HG02870 (cell line): ENCODE measurements around the gene CDSN.
"Not testable (repeated sequence)": the region's sequence is repeated elsewhere in the genome, so short reads cannot be mapped to it uniquely, and the experiment has no call there.

Source experiments
- ATAC-seq: cut with Tn5 transposase; IDR thresholded peaks from one replicate; pipeline ENCODE4 v1.9.1; 2021; ENCODE audit warnings: mild to moderate bottlenecking, moderate library complexity; ENCODE audit not compliant: unreplicated experiment

Gene CDSN

GRCh38 chr6:31090275-31090972, 29.8 kb downstream of the CDSN start:
- ATAC-seq, result no peak

GRCh38 chr6:31087494-31088089, 32.7 kb downstream of the CDSN start:
- ATAC-seq, result peak; percentile 59

- ATAC-seq, result no peak
Observed at GRCh38 chr6:31086788-31087440, 33.3 kb downstream of the CDSN start.

DNA sequence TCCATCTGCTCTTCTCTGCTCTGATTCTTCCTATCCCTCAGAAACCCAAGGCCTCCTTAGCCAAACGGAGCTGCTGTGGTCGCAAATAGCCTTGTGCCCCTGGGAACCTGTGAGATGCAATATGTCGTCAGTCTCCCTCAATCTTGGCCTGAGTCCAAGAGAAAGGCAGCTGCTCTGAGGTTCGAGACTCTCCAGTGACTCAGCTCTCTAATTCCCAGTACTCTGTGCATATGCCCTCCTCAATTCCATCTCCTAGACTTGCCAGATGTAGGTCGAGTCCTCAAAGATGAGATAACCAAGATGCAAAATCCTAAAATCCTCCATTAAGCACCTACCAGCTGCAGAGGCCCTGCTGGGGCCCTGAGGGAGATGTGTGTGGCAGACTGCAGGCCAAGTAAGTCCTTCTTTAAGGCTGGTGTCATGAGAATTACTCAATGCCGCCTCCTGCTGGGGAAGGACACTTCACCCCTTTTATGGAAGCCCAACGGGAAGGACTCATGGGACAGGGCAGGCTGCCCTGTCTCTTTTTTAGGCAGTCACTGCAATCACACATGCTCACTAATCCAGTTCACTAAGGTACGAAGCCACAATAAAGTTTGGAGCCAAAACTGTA, 36.4 kb downstream of the CDSN start:
- ATAC-seq, result no peak

DNA sequence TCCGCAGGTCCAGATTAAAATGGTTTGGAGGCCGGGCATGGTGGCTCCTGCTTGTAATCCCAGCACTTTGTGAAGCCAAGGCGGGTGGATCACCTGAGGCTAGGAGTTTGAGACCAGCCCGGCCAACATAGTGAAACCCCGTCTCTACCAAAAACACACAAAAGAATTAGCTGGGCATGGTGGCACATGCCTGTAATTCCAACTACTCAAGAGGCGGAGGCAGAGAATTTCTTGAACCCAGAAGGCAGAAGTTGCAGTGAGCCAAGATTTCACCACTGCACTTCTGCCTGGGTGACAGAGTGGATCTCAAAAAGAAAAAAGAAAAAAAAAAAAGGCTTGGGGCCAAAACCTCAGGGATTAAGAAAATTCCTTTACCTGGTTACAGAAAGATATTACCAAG, 38.4 kb downstream of the CDSN start:
- ATAC-seq, result no peak

DNA sequence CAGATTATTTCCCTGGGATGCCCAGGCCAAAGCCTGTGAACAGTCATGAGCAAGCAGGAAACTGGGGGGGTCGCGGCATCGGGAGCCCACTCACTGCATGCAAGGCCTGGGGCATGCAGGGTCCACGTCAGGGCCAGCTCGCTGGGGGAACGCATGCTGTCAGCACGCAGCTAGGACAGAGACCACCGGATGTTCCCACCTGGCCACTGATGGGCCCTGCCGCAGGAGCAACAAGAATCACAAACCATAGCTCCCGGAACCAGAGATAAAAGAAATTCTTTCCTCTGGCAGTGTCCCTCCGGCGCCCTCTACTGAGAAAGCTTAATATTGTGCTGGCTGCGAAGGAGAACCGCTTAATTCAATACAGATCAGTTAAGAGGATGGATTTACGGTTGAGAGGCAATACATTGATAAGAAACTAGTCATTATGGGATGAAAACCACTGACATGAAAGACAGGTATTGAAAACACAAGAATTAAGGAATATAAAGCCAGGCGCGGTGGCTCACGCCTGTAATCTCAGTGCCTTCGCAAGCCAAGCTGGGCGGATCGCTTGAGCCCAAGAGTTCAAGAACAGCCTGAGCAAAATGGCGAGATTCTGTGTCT, 40.5 kb downstream of the CDSN start:
- ATAC-seq, result no peak

DNA sequence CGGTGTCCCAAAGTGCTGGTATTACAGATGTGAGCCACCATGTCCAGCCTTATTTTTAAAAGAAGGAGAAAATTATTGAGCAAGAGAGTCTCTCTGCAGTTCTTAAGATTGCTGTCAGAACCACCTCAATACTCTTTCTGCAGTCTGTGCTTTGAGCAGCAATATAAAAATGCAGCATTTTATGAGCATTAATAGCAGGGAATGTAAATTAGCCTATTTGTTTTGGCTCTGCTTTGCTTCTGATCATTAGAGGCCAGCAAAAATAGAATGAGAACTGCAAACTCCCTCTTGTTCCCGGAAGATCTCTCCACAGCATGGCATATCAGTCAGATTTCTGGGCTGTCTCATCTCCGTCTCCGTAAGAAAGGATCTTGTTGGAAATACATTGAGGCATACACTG, 43.6 kb downstream of the CDSN start:
- ATAC-seq, result no peak

- ATAC-seq, result no peak
Observed at GRCh38 chr6:31075528-31075927, 44.7 kb downstream of the CDSN start.

DNA sequence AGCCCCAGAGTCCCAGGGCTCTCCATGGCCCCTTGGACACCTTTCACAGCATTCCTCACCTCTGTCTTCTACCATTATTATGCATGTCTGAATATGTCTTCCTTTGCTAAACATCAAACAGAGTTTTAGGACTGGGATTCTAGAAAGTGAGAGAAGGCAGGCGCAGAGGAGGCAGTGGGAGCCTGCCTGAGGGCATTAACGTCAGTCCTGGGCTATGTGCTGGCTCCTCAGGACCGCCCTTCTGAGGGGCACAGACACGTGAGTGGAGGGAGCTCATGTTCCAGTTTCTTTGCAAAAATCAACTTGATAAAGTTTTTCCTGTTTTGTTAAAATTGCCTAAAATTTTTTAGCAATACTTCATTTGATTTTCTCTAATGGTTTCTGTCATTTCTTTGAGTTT, 45.8 kb downstream of the CDSN start:
- ATAC-seq, result no peak

DNA sequence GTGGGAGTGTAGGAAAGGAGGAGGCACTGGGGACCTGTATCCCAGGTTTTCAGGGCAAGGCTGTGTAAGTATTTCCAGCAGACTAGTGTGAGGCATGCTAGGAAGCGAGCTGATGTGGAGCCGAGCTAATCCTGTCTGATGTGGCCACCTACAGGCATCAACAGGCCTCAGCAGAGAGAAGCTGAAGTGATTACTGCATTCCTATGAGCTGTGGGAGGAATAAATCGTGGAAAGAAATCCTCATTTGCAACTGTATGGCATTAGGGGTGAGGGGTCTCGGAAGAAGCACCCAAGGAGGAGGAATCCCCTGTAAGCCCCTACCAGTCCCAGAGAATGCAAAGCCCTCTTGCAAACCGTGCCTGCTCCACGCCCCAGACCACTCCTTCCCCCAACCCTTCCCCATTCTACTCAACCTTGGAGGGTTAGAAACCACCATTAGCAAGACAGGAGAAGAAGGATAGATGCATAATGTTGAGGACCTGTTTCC, 49.5 kb downstream of the CDSN start:
- no peak for ATAC-seq

DNA sequence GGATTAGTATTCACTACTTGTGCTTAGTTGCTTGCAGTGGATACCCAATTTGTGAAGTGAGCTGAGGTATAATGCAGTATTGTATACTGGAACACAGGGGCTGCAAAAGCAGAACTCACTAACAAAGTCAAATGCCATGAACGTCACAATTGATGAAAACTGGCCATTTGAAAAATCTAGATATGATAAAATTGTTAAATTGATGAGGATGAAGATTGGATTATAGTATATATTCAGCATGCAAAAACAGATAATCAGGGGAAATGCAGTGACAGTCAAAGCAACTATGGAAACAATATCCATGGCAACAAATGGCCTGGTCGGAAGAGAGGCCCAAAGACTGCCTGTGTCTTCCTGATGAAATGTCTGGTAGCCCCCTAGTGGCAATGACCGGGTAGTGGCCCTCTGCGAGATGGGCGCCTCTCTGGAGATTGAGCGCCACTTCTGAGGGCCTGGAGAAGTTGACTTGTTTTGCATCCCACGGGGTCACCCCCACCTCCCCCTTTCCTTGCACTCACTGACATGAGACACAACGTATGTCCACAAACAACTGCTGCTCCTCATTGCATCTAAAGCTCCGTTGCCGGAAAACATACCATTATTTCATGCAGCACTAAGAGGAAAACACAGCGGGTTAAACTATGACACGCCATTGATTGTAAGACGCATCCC, 51.4 kb downstream of the CDSN start:
- ATAC-seq, result no peak

DNA sequence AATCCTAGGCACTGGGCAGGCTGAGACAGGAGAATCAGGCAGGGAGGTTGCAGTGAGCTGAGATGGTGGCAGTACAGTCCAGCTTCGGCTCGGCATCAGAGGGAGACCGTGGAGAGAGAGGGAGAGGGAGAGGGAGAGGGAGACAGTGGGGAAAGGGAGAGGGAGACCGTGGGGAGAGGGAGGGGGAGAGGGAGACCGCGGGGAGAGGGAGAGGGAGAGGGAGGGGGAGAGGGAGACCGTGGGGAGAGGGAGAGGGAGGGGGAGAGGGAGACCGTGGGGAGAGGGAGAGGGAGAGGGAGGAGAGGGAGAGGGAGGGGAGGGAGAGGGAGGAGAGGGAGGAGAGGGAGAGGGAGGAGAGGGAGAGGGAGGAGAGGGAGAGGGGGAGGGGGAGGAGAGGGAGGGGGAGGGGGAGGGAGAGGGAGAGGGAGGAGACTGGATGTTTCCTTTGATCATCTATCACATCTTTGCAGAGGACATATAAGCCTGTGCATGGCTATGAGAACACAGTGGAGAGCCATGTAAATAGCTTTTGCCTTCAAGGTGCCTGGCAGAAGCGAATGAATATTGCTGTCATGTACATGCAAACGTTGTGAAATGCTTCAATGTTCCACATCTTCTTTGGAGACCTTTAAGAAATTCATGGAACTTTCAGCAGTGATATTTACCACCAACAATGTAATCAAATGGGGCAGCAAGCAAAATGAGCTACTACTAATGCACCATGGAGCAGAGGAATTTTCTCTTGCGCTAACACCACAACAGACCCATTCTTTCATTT, 52.2 kb downstream of the CDSN start:
- ATAC-seq, result not testable (repeated sequence)

DNA sequence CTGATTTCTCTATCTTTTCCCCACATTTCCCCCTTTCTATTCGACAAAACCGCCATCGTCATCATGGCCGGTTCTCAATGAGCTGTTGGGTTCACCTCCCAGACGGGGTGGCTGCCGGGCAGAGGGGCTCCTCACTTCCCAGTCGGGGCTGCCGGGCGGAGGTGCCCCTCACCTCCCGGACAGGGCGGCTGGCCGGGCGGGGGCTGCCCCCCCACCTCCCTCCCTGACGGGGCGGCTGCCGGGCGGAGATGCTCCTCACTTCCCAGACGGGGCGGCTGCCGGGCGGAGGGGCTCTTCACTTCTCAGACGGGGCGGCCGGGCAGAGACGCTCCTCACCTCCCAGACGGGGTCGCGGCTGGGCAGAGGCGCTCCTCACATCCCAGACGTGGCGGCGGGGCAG, 53.2 kb downstream of the CDSN start:
- not testable (repeated sequence) for ATAC-seq

DNA sequence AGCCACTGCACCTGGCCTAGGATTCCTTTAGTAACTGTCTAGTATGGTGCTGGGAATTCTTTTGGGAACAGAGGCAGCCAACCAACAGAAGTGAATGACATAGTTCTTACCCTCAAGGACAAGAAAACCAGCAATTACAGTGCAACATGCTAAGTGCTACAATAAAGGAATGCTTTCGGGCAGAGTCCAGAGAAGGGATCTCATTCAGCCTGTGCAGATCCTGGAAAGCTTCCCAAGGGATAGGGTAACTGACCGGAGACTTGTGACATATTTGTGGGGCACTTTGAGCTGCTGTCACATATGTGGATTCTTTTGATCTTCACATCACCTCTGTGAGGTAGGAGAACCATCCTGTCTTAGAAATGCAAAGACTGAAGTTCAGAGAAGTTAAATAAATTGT, 54.7 kb downstream of the CDSN start:
- no peak for ATAC-seq
